ENCODE data around the gene EIF3D.

The EIF3D gene

GRCh38 chr22:36475341-36475740 lies 53.6 kb downstream of the EIF3D start:
- no peak for TF ChIP-seq CTCF (IDR thresholded peaks at IDR 0.05; ENCODE audit: low read depth, low read length)
- no peak for DNase-seq (ENCODE audit: low read depth in 2 of 2)
- no peak overlapping the region for H3K4me3 ChIP-seq (replicated peaks in 1 of 2; ENCODE audit: low read depth in 2 of 2, low read length in 2 of 2)

GRCh38 chr22:36472689-36473088 lies 56.3 kb downstream of the EIF3D start:
- no peak for DNase-seq (ENCODE audit: low read depth in 2 of 2)
- no peak for TF ChIP-seq CTCF (IDR thresholded peaks at IDR 0.05; ENCODE audit: low read depth, low read length)
- no peak overlapping the region for H3K4me3 ChIP-seq (replicated peaks in 1 of 2; ENCODE audit: low read depth in 2 of 2, low read length in 2 of 2)

- no peak for TF ChIP-seq CTCF (IDR thresholded peaks at IDR 0.05; ENCODE audit: low read depth, low read length)
- H3K4me3 ChIP-seq (replicated peaks in 1 of 2; ENCODE audit: low read depth in 2 of 2, low read length in 2 of 2) = no peak overlapping the region
- peak in 1 of 2 donors; percentile 83 for DNase-seq (ENCODE audit: low read depth in 2 of 2)
Observed at GRCh38 chr22:36471341-36471821, 57.6 kb downstream of the EIF3D start.

- TF ChIP-seq CTCF (IDR thresholded peaks at IDR 0.05; ENCODE audit: low read depth, low read length) = no peak
- no peak overlapping the region for H3K4me3 ChIP-seq (replicated peaks in 1 of 2; ENCODE audit: low read depth in 2 of 2, low read length in 2 of 2)
- peak in 1 of 2 donors; percentile 52 for DNase-seq (ENCODE audit: low read depth in 2 of 2)
Observed at GRCh38 chr22:36470994-36471331, 58.0 kb downstream of the EIF3D start.

- TF ChIP-seq CTCF (IDR thresholded peaks at IDR 0.05; ENCODE audit: low read depth, low read length) = peak; percentile 99
- H3K4me3 ChIP-seq (replicated peaks in 1 of 2; ENCODE audit: low read depth in 2 of 2, low read length in 2 of 2) = no peak overlapping the region
- DNase-seq (ENCODE audit: low read depth in 2 of 2) = peak; percentile 92
Observed at GRCh38 chr22:36470162-36470993, 58.6 kb downstream of the EIF3D start.

GRCh38 chr22:36469094-36469710 lies 59.8 kb downstream of the EIF3D start:
- no peak overlapping the region for H3K4me3 ChIP-seq (replicated peaks in 1 of 2; ENCODE audit: low read depth in 2 of 2, low read length in 2 of 2)
- TF ChIP-seq CTCF (IDR thresholded peaks at IDR 0.05; ENCODE audit: low read depth, low read length) = no peak

More at GRCh38 chr22:36469094-36469710, 59.8 kb downstream of the EIF3D start:
- no peak for DNase-seq (ENCODE audit: low read depth in 2 of 2)

All from cardiac fibroblast (primary cell).